IPS-NIHi7 (cell line): ENCODE data around the gene GRB10.
A peak's percentile ranks its signal among the peaks of the same experiment; 100 is the strongest.

Experiments
- DNase-seq: peaks from one replicate; pipeline ENCODE4 v3.0.0; 2012; ENCODE audit warnings: mixed read lengths; ENCODE audit errors: extremely low spot score

The GRB10 gene

DNA sequence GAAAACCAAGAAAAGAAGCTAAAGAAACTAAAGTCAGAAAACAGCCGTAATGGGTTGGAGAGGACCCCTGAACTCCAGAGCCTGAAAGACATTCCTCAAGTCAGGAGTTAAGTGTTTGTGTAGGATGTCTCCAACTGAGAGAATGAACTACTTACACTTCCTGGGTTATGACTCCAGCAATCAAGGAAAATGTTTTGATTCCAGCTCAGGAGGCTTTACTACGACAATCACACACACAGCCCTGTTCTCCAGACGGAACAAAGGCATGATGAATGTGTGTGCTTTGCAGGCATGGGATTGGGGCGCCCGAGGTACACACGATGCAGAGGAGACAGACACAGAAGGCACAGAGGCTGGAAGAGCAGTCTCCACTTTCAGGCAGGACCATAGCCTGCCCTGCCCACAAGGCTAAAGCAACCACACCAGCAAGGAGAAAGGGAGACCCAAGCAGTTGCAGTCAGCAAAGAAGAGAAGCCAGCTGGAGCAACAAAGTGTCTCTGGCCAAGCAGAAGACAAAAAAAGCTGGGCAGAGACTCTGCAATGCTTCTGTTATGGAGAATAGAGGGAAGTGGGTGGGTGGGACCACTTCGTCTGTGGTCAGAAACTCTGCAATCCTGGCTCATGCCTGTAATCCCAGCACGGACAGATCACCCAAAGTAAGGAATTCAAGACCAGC lies 89.1 kb downstream of the GRB10 start:
- no peak for DNase-seq

DNA sequence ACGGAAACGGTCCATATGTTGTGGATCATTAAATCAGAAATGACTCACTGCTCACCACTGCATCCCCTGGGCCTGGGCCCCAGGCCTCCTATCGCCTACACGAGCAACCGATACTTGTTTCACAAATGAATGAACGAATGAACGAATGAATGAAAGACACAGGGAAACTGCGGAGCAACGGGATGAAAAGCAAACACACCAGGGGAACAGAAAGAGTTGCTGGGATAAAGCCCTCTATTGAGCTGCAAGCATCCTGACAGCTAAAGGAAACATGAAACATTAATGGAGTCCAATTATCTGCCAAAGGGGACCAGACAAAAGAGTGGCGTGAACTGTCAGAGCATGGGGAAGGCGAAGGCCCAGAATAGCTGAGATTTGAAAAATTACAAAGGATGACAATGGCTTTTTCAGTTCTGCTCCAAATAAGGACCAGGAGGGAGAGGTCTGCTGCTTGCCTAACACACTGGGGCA lies 92.1 kb downstream of the GRB10 start:
- no peak for DNase-seq

DNA sequence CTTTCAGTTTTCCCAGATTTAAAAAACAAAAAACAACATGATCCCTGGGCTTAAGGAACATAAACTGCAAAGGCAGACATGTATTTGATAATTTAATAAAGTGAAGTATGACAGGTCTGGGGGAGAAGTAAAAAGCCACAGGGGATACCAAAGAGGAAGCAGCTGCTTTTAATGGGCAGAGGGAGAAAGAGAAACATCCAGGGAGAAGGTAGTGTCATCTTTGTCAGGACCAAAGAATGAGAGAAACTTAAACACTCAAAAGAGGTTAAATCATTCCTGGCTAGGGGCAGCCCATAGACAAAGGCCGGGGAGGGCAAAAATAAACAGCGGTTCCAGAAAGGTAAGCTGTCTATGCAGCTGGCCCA lies 94.5 kb downstream of the GRB10 start:
- DNase-seq: no peak

DNA sequence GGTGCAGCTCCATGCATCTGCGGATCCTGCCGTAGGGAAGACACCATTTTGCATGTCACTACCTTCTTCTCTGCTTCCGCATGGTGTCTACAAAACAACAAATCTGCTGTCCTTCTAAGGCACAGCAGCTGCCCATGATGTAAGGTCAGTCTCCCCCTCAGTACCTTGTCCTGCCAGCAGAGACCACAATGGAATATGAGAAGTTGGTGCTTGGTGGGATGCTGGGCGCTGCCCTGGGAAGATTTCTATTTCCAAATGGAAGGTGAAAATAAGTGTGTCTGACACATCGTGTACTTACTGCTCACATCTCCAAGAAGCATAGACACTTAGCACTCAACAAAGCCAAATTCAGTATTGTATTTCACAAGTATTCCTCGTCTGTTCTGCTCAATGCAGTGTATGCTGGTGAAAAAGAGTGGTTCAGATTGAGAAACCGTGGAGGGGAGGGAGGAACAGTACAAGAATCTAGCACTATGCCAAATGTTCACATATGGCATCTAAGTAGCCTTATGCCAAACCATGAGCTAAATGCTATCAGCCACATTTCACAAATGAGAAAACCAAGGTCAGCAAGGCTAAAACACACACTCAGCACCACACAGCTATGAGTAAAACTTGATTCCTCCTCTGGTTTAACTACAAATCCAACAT lies 95.0 kb downstream of the GRB10 start:
- DNase-seq: no peak

DNA sequence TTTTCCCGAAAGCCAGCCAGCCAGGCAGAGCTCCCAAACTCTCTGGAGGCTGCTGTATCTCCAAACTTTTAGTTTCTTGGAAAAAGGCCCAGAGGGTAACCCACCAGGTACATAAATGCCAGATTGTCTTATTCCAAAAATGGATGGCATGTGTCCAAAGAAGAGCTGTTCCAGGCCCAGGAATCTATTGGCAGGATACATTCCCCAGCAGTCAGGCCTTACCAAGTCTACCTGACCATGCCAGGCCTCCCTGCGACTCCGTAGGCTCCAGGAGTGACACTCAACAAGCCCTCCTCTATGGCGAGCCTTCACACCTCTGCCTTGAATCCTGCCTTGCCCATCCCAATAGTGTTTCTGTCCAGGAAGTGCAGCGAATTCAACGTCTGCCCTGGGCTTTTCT lies 95.6 kb downstream of the GRB10 start:
- DNase-seq: no peak

DNA sequence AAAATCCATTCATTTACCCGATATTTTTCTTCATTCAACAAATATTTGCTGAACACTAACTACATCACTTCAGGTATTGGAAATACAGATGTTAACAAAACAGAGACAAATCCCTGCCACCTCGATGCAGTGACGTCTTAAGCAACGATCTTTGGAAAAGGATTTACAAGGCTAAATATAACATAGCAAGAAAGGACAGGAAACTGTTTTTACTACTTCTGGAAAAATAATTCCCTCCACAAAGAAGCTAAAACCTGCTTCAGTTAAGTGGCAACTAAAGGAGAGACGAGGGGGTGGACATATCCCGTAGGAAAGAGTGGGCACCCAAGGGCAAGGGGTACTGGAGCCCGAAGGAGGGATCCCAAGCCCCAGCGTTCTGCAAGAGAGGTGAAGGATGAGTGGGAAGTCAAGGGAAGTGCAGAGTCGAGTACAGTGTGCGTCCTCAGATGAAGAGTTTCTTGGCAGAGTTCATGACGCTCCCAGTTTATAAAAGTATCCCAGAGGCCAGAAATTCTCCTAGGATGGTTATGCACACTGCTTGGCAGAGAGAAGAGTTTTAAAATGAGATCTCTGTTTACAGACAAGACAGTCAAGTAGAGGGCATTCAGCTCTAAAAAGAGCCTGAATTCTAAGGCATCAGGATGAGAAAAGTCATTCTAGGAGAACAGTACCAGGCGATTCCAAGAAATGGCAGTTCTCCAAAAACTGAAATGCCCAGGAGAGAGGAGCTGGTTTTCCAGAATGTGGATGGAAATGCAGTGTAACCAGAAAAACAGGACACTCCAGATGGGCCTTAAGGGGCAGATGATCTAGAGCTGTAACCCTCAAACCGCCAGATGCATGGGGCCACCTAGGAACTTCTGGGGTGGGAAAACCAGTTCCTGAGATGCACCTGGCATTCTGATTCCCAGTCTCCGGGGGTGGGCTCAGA lies 97.3 kb downstream of the GRB10 start:
- DNase-seq: no peak

DNA sequence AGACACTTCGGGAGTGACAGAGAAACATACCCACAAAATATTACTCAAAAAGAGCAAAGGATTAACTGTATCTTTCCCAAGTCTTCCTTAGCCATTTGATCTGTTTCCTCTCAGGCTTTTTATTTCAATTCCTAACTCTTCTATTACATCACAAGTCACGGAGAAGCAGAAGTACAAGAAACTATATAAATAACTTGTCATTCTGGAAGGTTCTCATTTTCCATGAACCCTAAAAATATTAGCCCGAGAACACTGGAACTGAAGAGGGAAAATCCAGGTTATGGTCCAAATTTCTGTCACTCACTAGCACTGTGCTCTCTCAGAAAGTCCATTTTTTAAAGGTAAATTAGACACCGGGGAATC lies 98.0 kb downstream of the GRB10 start:
- no peak for DNase-seq

DNA sequence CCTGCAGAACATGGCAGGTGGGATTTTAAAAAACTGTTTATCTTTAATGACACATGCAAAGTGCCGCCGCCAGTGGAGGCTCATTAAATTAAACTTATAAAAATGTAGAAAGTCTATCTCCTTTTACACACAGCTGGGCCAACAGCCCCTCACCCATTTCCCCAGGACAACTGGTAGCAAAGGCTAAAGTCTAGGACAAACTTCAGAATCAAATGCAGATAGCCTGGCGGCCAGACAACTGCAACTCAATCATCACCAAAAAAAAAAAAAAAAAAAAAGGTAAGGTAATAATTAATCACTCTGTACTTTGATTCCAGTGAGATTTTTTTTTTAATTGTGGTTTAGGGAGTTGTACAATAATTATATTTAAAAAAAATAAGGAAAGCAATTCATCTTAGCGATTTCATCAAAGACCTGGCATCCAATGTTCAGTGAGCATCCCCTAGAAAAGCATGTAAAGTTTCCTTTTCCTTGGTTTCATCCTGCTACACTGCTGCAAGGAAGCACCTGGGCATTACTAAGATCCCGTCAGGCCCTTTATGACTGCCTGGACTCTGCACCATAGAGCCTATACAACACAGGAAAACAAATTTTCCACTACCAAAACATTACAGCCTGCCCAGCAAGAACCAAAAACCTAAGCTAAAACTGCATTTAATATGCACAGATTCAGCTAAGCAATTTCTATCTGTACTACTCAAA lies 98.5 kb downstream of the GRB10 start:
- no peak for DNase-seq

DNA sequence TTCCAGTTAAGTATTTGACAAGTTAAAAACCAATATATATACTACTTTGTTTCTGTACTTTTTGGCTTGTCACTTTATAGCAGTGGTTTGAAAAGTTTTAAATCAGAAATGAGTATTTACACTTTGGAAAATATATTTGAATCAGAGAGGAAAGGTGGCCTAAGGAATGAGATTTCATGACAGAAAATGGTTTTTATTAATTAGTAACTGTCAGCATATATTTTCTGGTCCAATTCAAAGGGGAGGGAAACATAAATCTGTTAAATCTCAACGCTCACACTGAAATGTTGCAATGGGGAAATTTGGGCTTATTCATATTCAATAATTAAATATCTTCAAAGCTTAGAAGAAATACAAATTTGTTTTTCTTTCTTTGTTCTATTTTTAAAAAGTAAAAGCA lies 100.1 kb downstream of the GRB10 start:
- no peak for DNase-seq

DNA sequence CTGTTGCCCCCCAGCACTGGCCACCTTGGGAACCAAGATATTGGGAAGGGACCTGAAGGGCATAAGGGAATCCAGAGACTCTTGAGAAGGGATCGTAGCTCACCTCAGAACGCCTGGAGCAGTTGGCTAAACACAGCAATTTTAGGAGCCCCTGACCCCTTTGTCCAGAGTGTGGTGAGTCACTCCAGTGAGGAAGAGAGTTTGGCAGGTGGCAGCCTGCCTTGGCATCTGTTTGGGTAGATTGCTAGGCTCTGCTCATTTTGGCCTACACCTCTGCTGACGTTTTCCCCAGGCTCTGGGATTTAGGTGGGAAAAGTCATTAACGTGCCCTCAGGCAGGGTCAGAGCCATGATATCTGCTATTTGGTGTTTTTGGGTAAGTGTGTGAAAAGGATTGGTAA lies 100.6 kb downstream of the GRB10 start:
- no peak for DNase-seq

DNA sequence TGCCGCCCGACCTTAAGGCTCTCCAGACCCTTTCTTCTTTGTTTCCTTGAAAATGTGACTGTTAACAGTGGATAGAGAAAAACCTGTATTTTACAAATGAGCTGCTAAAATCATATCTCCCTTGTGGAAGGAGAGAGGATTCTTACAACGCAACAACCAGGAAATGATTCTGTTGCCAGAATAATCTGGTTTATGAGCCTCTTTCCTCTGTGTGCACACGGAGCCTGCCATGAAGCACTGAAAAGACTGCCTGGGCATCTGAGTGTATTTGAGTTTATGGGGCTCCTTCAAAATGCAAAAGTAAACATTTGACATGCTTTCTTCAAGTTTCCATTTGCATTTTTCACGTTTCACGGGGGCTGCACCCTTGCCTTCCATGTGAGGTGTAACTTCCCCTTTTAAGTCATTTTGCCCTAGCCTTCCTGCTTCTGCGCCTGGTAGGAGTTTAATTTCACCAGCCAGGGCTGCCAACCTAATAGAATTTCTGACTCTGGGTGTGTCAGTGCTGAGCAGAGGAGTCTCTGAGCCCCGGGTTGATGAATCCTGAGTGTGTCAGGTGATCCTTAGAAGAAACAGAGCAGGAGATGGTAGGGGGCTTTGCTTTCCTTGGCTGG lies 101.2 kb downstream of the GRB10 start:
- no peak for DNase-seq

DNA sequence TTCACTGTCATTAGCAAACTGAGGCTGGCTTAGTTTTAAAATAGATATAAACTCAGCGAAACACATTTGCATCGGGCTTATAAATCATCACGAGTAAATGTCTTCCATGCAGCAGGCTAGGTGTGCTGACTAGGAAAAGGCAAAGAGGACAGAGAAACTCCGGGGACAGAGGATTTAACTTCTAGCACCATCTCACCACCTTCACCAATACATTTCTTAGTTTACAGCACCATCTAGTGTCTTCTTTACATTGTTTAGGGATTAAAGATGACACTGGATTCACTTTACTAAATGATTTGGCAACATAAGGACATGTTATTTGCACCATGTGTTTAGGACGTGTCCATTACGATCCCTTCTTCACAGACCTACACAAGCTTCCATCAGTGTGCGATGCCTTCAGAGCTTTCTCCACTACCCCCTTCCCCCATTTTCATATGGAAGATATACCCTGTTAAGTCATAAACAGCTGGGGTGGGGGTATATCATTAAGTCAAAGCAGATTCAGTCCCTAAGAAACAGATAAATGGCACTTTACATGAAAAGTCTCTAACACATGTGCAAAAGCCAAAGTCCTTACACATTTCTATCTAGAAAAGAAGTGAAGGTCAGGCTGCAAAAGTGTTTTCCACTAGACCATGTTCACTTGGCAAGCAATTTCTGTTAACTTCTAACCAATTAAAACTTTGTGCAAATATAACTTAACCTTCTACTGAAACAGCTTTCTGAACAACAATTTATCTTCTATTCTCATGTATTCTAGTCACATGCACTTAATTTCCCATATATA lies 103.3 kb downstream of the GRB10 start:
- peak; percentile 48 for DNase-seq

DNA sequence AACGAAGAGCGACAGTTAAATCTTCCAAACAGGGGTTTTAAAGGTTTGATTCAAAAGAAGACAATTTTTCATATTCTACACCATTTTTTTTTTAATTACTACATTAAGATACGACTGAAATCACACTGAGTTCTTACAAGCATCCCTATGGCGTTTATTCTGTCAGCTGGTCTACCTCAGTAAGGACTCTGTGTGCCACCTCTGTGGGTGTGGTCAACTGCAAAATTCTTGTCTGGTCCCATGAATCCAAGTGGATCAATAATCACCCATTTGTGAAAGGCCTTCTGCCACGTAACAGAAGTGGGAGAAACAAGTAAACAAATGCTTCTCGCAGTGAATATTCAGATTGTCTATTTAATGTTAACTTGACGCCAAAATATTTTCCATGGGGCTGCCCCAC lies 104.1 kb downstream of the GRB10 start:
- DNase-seq: no peak

DNA sequence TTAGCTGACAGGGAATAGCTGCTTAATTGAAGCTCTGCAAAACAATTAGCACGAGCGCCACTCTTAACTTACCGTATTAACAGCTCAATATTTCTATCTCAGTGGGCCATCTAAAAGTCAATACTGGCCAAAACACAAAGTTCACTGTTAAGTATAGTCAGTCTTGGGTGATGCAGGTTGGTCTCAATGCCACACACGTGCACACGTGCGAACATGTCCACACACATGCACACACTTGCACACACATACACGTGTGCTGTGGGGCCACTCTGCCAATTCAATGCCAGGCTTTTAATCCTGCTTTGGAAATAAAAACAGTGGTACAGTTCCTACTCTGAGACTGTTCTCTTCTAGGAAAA lies 105.1 kb downstream of the GRB10 start:
- DNase-seq: no peak

DNA sequence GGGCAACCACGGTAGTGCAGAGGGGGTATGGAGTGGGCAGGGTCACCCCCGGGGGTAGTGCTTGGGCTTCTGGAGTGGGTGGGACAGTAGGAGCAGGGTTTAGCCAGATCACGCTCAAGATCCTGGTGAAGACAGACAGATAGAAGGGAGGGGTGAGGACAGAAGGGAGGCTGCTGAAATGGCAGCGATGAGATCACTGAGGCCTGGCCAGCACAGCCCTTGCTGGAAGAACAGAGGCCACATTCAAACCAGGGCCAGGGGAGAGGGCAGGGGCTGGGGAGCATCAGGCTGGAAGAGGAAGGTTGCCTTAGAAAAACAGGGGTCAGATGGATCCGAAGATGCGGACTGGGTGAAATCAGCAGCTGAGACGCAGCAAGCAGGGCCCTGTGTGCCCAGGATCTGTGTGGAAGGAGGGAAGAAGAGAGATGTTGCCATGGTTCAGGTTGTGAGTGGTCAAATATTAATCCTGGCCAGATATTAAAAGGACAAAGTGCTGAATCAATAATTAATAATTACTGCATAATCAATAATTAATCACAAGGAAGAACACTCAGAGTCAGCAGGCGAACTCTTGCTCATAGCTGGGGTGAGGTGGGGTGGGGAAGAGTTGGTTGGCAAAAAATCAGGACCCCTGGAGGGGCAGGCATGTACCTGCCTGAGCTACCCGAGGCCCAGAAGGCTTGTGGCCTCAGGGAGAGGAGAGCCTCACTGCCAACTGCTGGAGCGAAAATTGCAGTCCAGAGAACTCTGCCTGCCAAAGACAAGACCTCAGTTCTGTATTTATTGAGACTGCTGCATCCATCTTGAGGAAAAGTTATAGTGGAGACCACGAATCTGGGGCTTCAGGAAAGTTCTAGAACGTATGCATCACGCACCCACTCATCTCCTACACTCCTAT lies 105.7 kb downstream of the GRB10 start:
- no peak for DNase-seq

DNA sequence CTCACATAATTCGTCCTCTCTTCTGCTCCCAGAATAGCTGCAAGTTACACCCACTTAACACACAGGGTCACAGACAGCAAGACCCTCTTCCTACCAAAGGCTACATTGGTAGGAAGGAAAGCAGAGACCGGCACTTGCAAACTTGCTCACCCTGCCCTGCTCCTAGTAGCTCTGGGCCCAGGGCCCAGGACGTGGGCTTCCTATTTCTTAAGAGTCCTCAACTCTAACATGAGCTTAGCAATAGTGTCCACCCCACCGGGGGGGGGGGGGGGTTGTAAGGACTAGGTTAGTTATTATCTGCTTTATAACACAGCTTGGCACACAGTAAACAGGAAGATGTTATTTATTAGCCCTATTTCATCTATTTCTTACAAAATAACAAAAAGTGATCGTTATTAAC lies 106.6 kb downstream of the GRB10 start:
- DNase-seq: no peak

DNA sequence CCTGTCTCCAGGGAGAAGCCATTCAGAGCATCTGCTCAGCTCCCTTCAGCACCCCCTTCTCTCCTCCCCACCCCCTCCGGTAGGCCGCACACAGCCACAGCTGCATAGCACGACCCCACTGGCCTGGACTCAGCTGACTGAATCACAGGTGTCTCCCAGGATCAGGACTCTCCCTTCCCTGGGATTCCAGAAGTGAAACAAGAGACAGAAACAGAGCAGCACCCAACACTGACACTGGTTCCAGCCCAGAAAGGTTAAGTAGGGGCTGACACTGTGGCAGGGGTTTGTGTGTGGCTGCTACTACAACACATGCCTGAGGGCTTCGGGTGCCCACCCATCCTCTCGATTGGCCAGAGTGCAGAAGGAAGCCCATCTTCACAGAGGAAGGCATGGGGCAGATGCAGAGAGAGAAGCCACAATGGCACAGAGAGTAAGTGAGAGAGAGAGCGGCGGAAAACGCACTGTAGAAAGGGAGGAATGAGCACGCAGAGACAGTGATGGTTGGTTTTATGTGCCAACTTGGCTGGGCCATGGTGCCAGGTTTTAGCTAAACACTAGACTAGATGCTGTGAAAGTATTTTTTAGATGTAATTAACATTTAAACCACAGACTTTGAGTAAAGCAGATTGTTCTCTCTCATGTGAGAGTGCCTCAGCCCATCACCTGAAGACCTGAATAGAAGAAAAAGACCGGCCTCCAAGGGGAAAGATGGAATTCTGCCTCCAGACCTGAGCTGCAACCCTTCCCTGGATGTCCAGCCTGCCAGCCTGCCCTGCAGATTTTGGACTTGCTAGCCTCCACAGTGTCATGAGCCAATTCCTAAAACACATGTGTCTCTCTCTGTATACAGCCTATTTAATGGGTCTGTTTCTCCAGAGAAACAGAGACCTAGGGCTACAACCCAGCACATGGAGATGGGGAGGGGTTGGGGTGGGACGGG lies 107.5 kb downstream of the GRB10 start:
- no peak for DNase-seq

DNA sequence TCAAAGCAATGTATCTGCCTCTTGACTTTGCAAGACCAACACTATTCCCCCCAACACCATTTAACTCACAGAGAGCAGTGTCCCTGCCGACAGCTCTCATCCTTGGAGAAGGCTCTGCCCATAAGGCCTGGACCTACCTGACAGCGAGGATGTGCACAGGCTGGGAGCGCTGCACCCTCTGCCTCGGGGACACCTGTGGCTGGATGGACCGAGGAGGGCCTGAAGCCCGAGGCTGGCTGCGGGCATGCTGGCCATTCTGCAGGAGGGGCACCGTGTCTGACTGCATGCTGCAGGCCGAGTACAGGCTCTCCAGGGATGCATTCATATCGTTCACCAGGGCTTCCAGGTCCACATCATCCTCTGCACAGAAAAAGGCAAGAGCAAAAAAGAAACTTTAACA lies 108.4 kb downstream of the GRB10 start:
- no peak for DNase-seq

DNA sequence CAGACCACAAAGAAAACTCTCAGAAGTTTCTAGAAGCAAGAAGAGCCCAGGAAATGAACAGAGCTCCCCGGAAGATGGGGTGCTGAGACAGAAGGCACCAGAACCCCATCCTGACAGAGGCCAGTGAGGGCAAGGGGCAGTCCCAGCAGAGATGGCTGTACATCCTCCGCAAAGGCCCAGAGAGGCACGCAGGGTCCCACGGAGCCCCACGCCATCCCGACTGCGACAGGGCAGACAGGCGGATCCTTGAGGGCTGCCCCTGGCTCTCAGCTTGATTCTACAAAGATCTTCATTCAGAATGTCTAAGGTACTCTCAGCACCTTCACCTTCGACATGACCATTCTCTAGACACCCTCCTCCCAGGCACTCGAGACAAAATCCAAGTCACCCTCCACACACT lies 109.6 kb downstream of the GRB10 start:
- DNase-seq: no peak
